ENCODE measurements around the gene SULT1C3. TPM values are rescaled to one million over a fixed set of nuclear protein-coding genes. Genes with fewer than 3 reads are reported as not detected.
"Not testable (repeated sequence)": the region's sequence is repeated elsewhere in the genome, so short reads cannot be mapped to it uniquely, and the experiment has no call there.

SULT1C3 gene
- total RNA-seq, 1 donor from 2014 or later, result not detected

DNA sequence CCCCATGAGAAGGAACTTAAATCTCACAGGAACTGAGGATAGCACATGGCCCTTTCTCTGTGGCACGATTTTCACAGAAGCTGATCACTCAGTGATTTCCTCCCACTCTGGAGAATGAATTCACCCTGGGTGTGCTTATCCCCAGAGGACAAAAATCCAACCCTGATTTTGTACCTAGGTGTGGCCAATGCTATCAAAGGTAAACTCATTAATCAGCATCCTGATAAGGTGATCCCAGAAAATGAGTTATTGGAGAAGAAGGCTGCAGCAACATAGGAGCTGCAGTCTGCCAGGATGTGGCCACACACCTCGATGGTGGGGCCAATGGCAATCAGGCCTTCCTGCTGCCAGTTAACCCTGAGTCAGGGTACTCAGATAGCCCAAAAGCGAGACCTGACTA is 40.7 kb downstream of the SULT1C3 start:
- TF ChIP-seq CTCF (conservative IDR thresholded peaks at IDR 0.05), result no peak
- no peaks in the 10 kb centered on the region for H3K4me1 Mint-ChIP-seq
- H3K4me3 Mint-ChIP-seq, result no peak overlapping the region
- H3K36me3 Mint-ChIP-seq (ENCODE audit: low read depth), result no peaks in the 10 kb centered on the region
- peaks cover 3% of the 10 kb centered on the region for H3K27me3 Mint-ChIP-seq (ENCODE audit: low read depth)
- DNase-seq (ENCODE audit: low read depth, low spot score), result no peak
- H3K9me3 Mint-ChIP-seq, result peaks cover 3% of the 10 kb centered on the region
- no peak overlapping the region for H3K27ac Mint-ChIP-seq (ENCODE audit: unreplicated experiment)

DNA sequence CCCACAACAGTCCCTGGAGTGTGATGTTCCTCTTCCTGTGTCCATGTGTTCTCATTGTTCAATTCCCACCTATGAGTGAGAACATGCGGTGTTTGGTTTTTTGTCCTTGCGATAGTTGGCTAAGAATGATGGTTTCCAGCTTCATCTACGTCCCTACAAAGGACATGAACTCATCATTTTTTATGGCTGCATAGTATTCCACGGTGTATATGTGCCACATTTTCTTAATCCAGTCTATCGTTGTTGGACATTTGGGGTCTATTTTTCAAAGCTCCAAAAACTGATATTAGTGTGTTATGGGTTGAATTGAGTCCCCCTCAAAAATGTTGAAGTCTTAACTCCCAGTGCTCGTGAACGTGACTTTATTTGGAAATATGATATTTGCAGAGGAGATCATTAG is 44.8 kb downstream of the SULT1C3 start:
- not testable (repeated sequence) for H3K27ac Mint-ChIP-seq (ENCODE audit: unreplicated experiment); H3K9me3 Mint-ChIP-seq; DNase-seq (ENCODE audit: low read depth, low spot score); H3K36me3 Mint-ChIP-seq (ENCODE audit: low read depth); H3K27me3 Mint-ChIP-seq (ENCODE audit: low read depth); H3K4me3 Mint-ChIP-seq
- peaks cover 13% of the 10 kb centered on the region for H3K4me1 Mint-ChIP-seq

DNA sequence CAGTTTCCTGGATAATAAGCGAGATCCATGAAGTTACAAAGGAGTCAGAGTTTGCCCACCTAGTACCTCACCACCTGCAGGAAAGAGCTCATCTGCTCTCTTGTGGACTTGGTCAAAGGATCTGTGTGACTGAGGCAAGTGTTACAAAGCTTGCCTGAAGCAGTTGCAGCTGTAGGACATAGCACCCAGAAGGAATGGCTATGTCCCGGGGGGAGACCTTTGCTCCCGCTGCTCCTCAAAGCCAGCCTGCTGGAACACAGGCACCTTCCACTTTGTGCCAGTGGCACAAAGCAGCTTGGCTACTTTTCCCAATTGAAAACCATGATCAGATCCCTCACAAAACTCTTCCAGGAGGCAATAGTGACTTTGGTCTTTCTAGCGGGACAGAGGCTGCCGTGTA is 45.8 kb downstream of the SULT1C3 start:
- no peak for DNase-seq (ENCODE audit: low read depth, low spot score)
- Mint-ChIP-seq H3K4me1 (peaks cover 13% of the 10 kb centered on the region), H3K9me3 (peaks cover 3% of the 10 kb centered on the region), H3K4me3 (no peak overlapping the region), H3K36me3 (ENCODE audit: low read depth) (no peaks in the 10 kb centered on the region), H3K27me3 (ENCODE audit: low read depth) (no peaks in the 10 kb centered on the region), H3K27ac (ENCODE audit: unreplicated experiment) (no peak overlapping the region)
- no peak for TF ChIP-seq CTCF (conservative IDR thresholded peaks at IDR 0.05)

DNA sequence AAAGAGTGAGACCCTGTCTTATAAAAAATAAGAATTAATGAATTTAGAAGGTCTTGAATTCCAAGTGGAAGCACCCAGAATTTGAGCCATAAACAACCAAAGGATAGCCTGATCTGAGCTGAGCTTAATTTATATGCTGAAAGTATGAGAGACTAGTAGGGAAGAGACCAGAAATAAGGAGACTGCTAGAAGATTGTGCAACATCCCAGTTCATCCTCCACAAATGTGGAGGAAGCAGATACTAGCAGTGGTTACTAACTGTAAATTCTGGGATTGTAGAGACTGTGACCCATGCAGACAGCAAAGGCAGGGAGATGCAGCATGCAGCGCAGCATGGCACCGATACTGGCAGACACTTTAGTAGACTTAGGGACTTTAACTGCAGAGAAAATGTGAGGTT is 47.4 kb downstream of the SULT1C3 start:
- H3K27ac Mint-ChIP-seq (ENCODE audit: unreplicated experiment), result no peak overlapping the region
- H3K4me1 Mint-ChIP-seq, result peaks cover 13% of the 10 kb centered on the region
- no peaks in the 10 kb centered on the region for H3K27me3 Mint-ChIP-seq (ENCODE audit: low read depth)
- TF ChIP-seq CTCF (conservative IDR thresholded peaks at IDR 0.05), result no peak
- no peaks in the 10 kb centered on the region for H3K36me3 Mint-ChIP-seq (ENCODE audit: low read depth)
- H3K4me3 Mint-ChIP-seq, result no peak overlapping the region
- H3K9me3 Mint-ChIP-seq, result peaks cover 6% of the 10 kb centered on the region
- no peak for DNase-seq (ENCODE audit: low read depth, low spot score)

- H3K4me3 Mint-ChIP-seq, result no peak within 1 kb of the TSS
- no peak within 1 kb of the TSS for H3K27ac Mint-ChIP-seq (ENCODE audit: unreplicated experiment)
- TF ChIP-seq CTCF (conservative IDR thresholded peaks at IDR 0.05), result no peak
Observed at GRCh38 chr2:108288534-108289106, 48.9 kb downstream of the SULT1C3 start, which contains the start of gene SULT1C2. Gene SULT1C2 (plus strand): TSS chr2:108288895. CDS start chr2:108293668, 4,773 bp downstream.

DNA sequence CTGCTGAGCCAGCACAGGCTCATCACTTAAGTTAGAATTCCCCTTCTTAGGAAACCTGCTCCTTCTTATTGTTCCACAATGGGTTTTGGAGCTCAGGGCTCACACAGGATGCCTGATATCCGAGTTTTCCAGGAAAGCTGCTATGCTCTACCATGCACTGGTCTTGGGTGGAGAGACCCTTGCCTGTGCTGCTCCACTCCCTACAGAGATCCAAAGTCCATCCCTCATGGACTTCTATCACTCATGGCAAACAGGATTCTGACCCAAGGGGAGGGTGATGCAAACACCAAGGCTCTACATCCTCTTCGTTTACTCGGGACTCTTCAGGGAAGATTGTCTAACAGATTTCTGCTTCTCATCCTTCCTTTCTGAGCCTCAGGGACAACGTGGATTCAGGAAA is 54.1 kb downstream of the SULT1C3 start:
- Mint-ChIP-seq H3K27me3 (ENCODE audit: low read depth) (peaks cover 3% of the 10 kb centered on the region), H3K4me3 (no peak overlapping the region), H3K27ac (ENCODE audit: unreplicated experiment) (no peak overlapping the region), H3K36me3 (ENCODE audit: low read depth) (no peaks in the 10 kb centered on the region), H3K9me3 (peaks cover 3% of the 10 kb centered on the region), H3K4me1 (peaks cover 5% of the 10 kb centered on the region)
- DNase-seq (ENCODE audit: low read depth, low spot score), result no peak
- TF ChIP-seq CTCF (conservative IDR thresholded peaks at IDR 0.05), result no peak

More at GRCh38 chr2:108288534-108289106, 48.9 kb downstream of the SULT1C3 start, which contains the start of gene SULT1C2:
- Mint-ChIP-seq H3K27me3 (ENCODE audit: low read depth) (no peaks in the 10 kb centered on the region), H3K4me1 (peaks cover 13% of the 10 kb centered on the region), H3K9me3 (peaks cover 3% of the 10 kb centered on the region), H3K36me3 (ENCODE audit: low read depth) (no peaks in the 10 kb centered on the region)
- DNase-seq (ENCODE audit: low read depth, low spot score), result no peak

Measured in neural crest cell (in vitro differentiated cells).